Measurements from ENCODE around the gene DCLK3.

- TF ChIP-seq CTCF (IDR thresholded peaks at IDR 0.05): no peak
- no peak for TF ChIP-seq EZH2 (IDR thresholded peaks at IDR 0.05)
- no peak for TF ChIP-seq EZH2phosphoT487 (IDR thresholded peaks at IDR 0.05)
Measured at GRCh38 chr3:36705015-36705414, 59.3 kb downstream of the DCLK3 start.
